Endothelial cell (in vitro differentiated cells): ENCODE data around the gene TRIM5. TPM values are rescaled to one million over a fixed set of nuclear protein-coding genes. Genes with fewer than 3 reads are reported as not detected.

Source experiments
- DNase-seq: peaks from one replicate; pipeline ENCODE4 v3.0.0; 2021; ENCODE audit warnings: low spot score
- H3K27ac Mint-ChIP-seq: one replicate; pipeline ENCODE4 v1.8.0; 2021; ENCODE audit warnings: mixed read lengths, inconsistent platforms; ENCODE audit not compliant: unreplicated experiment
- H3K27me3 Mint-ChIP-seq: one replicate; pipeline ENCODE4 v1.8.0; 2021; ENCODE audit warnings: mild to moderate bottlenecking, moderate library complexity, mixed read lengths, inconsistent platforms; ENCODE audit not compliant: unreplicated experiment
- H3K36me3 Mint-ChIP-seq: one replicate; pipeline ENCODE4 v1.8.0; 2021; ENCODE audit warnings: mild to moderate bottlenecking, low read depth, mixed read lengths, inconsistent platforms; ENCODE audit not compliant: unreplicated experiment
- H3K4me1 Mint-ChIP-seq: one replicate; pipeline ENCODE4 v1.8.0; 2021; ENCODE audit warnings: mild to moderate bottlenecking, mixed read lengths, inconsistent platforms; ENCODE audit not compliant: unreplicated experiment
- H3K4me3 Mint-ChIP-seq: one replicate; pipeline ENCODE4 v1.8.0; 2021; ENCODE audit warnings: mild to moderate bottlenecking, mixed read lengths, inconsistent platforms; ENCODE audit not compliant: unreplicated experiment
- H3K9me3 Mint-ChIP-seq: one replicate; pipeline ENCODE4 v1.8.0; 2021; ENCODE audit warnings: mixed read lengths, inconsistent platforms; ENCODE audit not compliant: unreplicated experiment
- CTCF ChIP-seq: fragments of 200-600 bp; sonication (generic); IDR thresholded peaks from one replicate; pipeline ENCODE4 v1.5.0; 2021; ENCODE audit warnings: antibody characterized with exemption; ENCODE audit not compliant: unreplicated experiment
- total RNA-seq: library from RNA; stranded (reverse); fragmentation: NEBNext Ultra II Directional; extraction: Animal tissue kit (Norgen Biotek cat#: 25700); gene quantifications from one replicate; pipeline ENCODE4 v1.2.1, GENCODE V29; 2021; ENCODE audit not compliant: unreplicated experiment

TRIM5 gene
- total RNA-seq, 1 donor from 2014 or later: 114 TPM

DNA sequence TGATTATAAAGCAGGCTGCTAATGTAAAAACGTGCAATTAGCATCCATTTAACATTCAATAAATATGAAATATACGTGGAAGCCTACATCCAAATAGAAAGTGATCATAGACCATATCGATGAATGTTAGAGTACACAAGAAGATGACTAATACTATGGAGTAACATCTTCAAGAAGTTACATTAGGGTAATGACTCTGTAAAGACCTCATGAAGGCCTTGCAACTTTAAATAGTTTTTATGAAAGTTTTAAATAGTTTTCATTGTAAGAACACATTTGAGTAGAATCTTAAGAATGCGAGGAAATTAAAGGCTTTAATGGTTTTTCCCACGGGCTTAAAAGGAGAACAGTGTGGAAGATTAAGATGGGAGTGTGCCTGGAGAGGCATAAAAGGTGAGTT, 58.7 kb downstream of the TRIM5 start:
- no peak overlapping the region for H3K27ac Mint-ChIP-seq
- H3K9me3 Mint-ChIP-seq: no peaks in the 10 kb centered on the region
- TF ChIP-seq CTCF: no peak
- H3K4me3 Mint-ChIP-seq: no peak overlapping the region
- DNase-seq: no peak
- H3K27me3 Mint-ChIP-seq: no peaks in the 10 kb centered on the region
- peaks cover 23% of the 10 kb centered on the region for H3K4me1 Mint-ChIP-seq
- H3K36me3 Mint-ChIP-seq: peaks cover 4% of the 10 kb centered on the region

- Mint-ChIP-seq H3K36me3 (peaks cover 2% of the 10 kb centered on the region), H3K9me3 (no peaks in the 10 kb centered on the region), H3K27ac (no peak overlapping the region), H3K4me3 (peak overlapping the region; percentile 17), H3K27me3 (no peaks in the 10 kb centered on the region), H3K4me1 (peaks cover 28% of the 10 kb centered on the region)
- no peak for DNase-seq
- TF ChIP-seq CTCF: no peak
Observed at GRCh38 chr11:5625281-5625680, 59.6 kb downstream of the TRIM5 start.

DNA sequence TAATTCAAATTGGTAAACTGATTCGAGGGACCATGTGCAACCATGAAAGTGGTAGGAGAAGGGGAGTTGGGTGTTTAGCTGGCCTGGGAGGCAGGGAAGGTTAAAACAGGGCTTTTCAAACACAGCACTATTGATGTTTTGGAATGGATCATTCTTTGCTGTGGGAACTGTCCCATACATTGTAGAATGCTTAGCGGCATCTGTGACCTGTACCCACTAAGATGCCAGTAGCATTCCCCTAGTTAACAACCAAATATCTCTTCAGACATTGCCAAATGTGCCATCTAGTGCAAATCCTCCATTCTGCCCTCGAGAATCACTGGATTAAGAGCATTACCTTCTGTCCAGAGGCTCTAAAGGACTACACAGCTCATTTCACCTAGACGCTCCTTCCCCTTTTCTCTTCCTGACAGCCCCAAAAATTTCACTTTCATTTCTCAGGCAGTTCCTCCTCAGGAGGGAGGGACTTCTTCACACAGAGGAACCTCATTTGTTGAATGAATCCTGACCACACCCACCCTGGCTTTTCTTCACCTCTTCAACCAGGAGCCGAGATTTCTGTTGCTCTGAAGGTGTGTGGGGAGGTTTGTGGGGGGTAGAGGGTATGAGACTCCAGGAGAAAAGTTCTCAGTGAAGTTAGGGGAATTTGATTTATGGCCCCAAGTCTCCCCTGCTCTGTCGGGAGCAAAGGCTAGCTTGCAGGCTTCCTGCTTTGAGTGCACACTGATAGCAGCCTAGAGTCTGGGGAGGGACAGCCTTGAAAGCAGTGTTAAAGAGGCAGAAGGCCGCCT, 60.2 kb downstream of the TRIM5 start, which contains the start of gene TRIM34:
TSS of gene TRIM34 (plus strand) at position 513 of the 791 bp plus-strand sequence. CDS start 7,331 bp downstream, outside the sequence.
- Mint-ChIP-seq H3K9me3 (no peaks in the 10 kb centered on the region), H3K36me3 (no peaks in the 10 kb centered on the region), H3K4me3 (peak within 1 kb of the TSS; percentile 33), H3K27me3 (no peaks in the 10 kb centered on the region), H3K4me1 (peaks cover 27% of the 10 kb centered on the region), H3K27ac (peak within 1 kb of the TSS; percentile 1)
- TF ChIP-seq CTCF: no peak
- peak; percentile 15 for DNase-seq

GRCh38 chr11:5622802-5623201, 62.1 kb downstream of the TRIM5 start:
- Mint-ChIP-seq H3K36me3 (no peaks in the 10 kb centered on the region), H3K27me3 (no peaks in the 10 kb centered on the region), H3K4me1 (peaks cover 25% of the 10 kb centered on the region), H3K27ac (no peak overlapping the region), H3K4me3 (no peak overlapping the region), H3K9me3 (no peaks in the 10 kb centered on the region)
- no peak for TF ChIP-seq CTCF
- DNase-seq: no peak

- Mint-ChIP-seq H3K36me3 (no peaks in the 10 kb centered on the region), H3K27ac (peak overlapping the region; percentile 64), H3K4me1 (peaks cover 20% of the 10 kb centered on the region), H3K4me3 (no peak overlapping the region), H3K9me3 (no peaks in the 10 kb centered on the region), H3K27me3 (no peaks in the 10 kb centered on the region)
- TF ChIP-seq CTCF: no peak
- no peak for DNase-seq
Observed at GRCh38 chr11:5621580-5621979, 63.3 kb downstream of the TRIM5 start.
